Measurements from ENCODE around the gene KDELR1. TPM values are rescaled to one million over a fixed set of nuclear protein-coding genes. Genes with fewer than 3 reads are reported as not detected.

The KDELR1 gene
- total and polyA plus RNA-seq, 9 of the 15 experiments (the other 6 are each of a cell fraction or from before 2014, with no cell fraction given) = 6.1 to 165 (median 58.5) TPM

GRCh38 chr19:48332662-48333466, 58.5 kb downstream of the KDELR1 start (continued):
- TF ChIP-seq FOXO4 (CRISPR knock-in tag; IDR thresholded peaks at IDR 0.05) = no peak
- TF ChIP-seq BCLAF1 (IDR thresholded peaks at IDR 0.05; ENCODE audit: borderline replicate concordance in 1 of 2, control insufficient read depth in 1 of 2, low read depth in 2 of 2, low read length in 1 of 2) = no peak
- no peak for TF ChIP-seq ZNF398 (CRISPR knock-in tag; IDR thresholded peaks at IDR 0.05)
- TF ChIP-seq TCF3 (CRISPR knock-in tag; IDR thresholded peaks at IDR 0.05) = peak; percentile 58; the same call in 1 of the 2 replicates
- TF ChIP-seq FOXK1 (CRISPR knock-in tag; IDR thresholded peaks at IDR 0.05; ENCODE audit: borderline replicate concordance) = no peak
- TF ChIP-seq TEAD4 (IDR thresholded peaks at IDR 0.05; ENCODE audit: low read length) = peak; percentile 8; the same call in 1 of the 2 replicates
- TF ChIP-seq TEAD4 (CRISPR knock-in tag; IDR thresholded peaks at IDR 0.05; ENCODE audit: borderline replicate concordance) = no peak
- TF ChIP-seq ZNF655 (CRISPR knock-in tag; IDR thresholded peaks at IDR 0.05) = no peak
- no peak for TF ChIP-seq STAT5A (IDR thresholded peaks at IDR 0.05; ENCODE audit: borderline replicate concordance, low read length)
- TF ChIP-seq ZNF124 (CRISPR knock-in tag; IDR thresholded peaks at IDR 0.05) = no peak
- TF ChIP-seq ZNF639 (CRISPR knock-in tag; conservative IDR thresholded peaks at IDR 0.05 in 1 of 2, IDR thresholded peaks at IDR 0.05 in 1 of 2) = no peak; a peak in 1 of 4 replicates
- no peak for TF ChIP-seq HOXB6 (CRISPR knock-in tag; IDR thresholded peaks at IDR 0.05; ENCODE audit: borderline replicate concordance)
- peak; percentile 95 for TF ChIP-seq ZKSCAN1 (IDR thresholded peaks at IDR 0.05; ENCODE audit: low read depth, low read length)
- TF ChIP-seq CREM (IDR thresholded peaks at IDR 0.05; ENCODE audit: low read depth) = peak; percentile 63
- TF ChIP-seq ETV5 (CRISPR knock-in tag; IDR thresholded peaks at IDR 0.05; ENCODE audit: low read depth) = no peak; the same call in 1 of the 2 replicates
- TF ChIP-seq STAG1 (CRISPR knock-in tag; IDR thresholded peaks at IDR 0.05; ENCODE audit: borderline replicate concordance) = no peak
- TF ChIP-seq SP2 (IDR thresholded peaks at IDR 0.05; ENCODE audit: extremely low read depth, low read depth, low read length, poor library complexity, severe bottlenecking) = peak; percentile 48

Data from K562 (cell line).